Small intestine (tissue), 7 donors: ENCODE results near the gene MDM2. TPM values are rescaled to one million over a fixed set of nuclear protein-coding genes. Genes with fewer than 3 reads are reported as not detected.

ENCODE experiments used
- DNase-seq, 2 donors: peaks; one replicate each; pipeline versions ENCODE4 v3.0.0 to v3.0.0-alpha.2; 2013
- FAIRE-seq: peaks from 2 replicates; lab custom pipeline; 2012; peaks lifted over from hg19 to GRCh38; lab: Jason Lieb, UNC
- H3K27ac ChIP-seq, 3 donors: one replicate each; pipeline ENCODE4 v1.5.1; 2013; ENCODE audit warnings: low read length in 2 of 3, mild to moderate bottlenecking in 2 of 3, control low read depth in 1 of 3, inconsistent platforms in 1 of 3, low read depth in 1 of 3, moderate library complexity in 1 of 3
- H3K27me3 ChIP-seq, 3 donors: one replicate each; pipeline ENCODE4 v1.6.1; 2013; ENCODE audit warnings: low read length in 3 of 3, inconsistent platforms in 1 of 3; ENCODE audit not compliant: control insufficient read depth in 3 of 3, insufficient read depth in 3 of 3
- H3K36me3 ChIP-seq, 3 donors: one replicate each; pipeline ENCODE4 v1.6.1; 2013; ENCODE audit warnings: low read length in 3 of 3, inconsistent platforms in 1 of 3, low read depth in 1 of 3, mild to moderate bottlenecking in 1 of 3, moderate library complexity in 1 of 3; ENCODE audit not compliant: control insufficient read depth in 3 of 3, insufficient read depth in 2 of 3
- H3K4me1 ChIP-seq, 3 donors: one replicate each; pipeline ENCODE4 v1.6.1; 2013; ENCODE audit warnings: low read length in 2 of 3, inconsistent platforms in 1 of 3, low read depth in 1 of 3, mild to moderate bottlenecking in 1 of 3, moderate library complexity in 1 of 3; ENCODE audit not compliant: control insufficient read depth in 3 of 3, insufficient read depth in 2 of 3
- H3K4me3 ChIP-seq, 3 donors: one replicate each; pipeline ENCODE4 v1.5.1; 2013; ENCODE audit warnings: low read length in 3 of 3, control low read depth in 1 of 3, inconsistent platforms in 1 of 3, low read depth in 1 of 3, mild to moderate bottlenecking in 1 of 3, moderate library complexity in 1 of 3
- H3K9me3 ChIP-seq, 2 donors: one replicate each; pipeline ENCODE4 v1.6.1; 2013; ENCODE audit warnings: low read depth in 1 of 2, low read length in 1 of 2; ENCODE audit not compliant: control insufficient read depth in 2 of 2, insufficient read depth in 1 of 2
- WGBS, 3 donors: extraction: QIAGEN DNeasy Blood & Tissue Kit; methylation state at CpG; one replicate each; pipeline ENCODE4 v1.1.7; 2013; 5-methylcytosine and 5-hydroxymethylcytosine counted together
- polyA plus RNA-seq, 4 donors: library from polyadenylated mRNA; stranded (reverse) in 3 of 4; unstranded in 1 of 4; fragments of 200-250 nt in 3 of 4; fragments of 120-200 nt in 1 of 4; gene quantifications; one replicate each; pipeline versions ENCODE4 v1.2.1 to v1.2.3, GENCODE V29; 2013
- donor health status: healthy with polysubstance abuse.
- donor health status: control.
- donor health status: control.
- donor health status: Bipolar disorder and iron deficiency.
- donor health status: healthy.

MDM2 gene
- polyA plus RNA-seq, 4 donors, result 20.8 to 44.1 (median 29.6) TPM

- no peak for FAIRE-seq
- peak in 1 of 2 donors; percentile 37 for DNase-seq
- Histone ChIP-seq H3K9me3 (no peaks in the 10 kb centered on the region), H3K4me3 (no peak overlapping the region), H3K27me3 (no peaks in the 10 kb centered on the region), H3K27ac (no peak overlapping the region), H3K4me1 (peaks cover 0 to 14% (median 5%) of the 10 kb centered on the region in 3 donors), H3K36me3 (no peaks in the 10 kb centered on the region)
- WGBS, 3 donors, result 84 to 87% (median 85%) methylated on average over 14 of the region's 14 CpGs
These were observed 18.7 kb upstream of the MDM2 start for GRCh38 chr12:68789144-68789878.

- Histone ChIP-seq H3K4me3 (no peak overlapping the region), H3K36me3 (no peaks in the 10 kb centered on the region), H3K27me3 (no peaks in the 10 kb centered on the region), H3K27ac (no peak overlapping the region), H3K4me1 (peaks cover 0 to 14% (median 5%) of the 10 kb centered on the region in 3 donors), H3K9me3 (no peaks in the 10 kb centered on the region)
- no peak for FAIRE-seq
- WGBS, 3 donors, result 91 to 95% (median 93%) methylated on average over 13 of the region's 13 CpGs
- DNase-seq, result no peak
These were observed 17.7 kb upstream of the MDM2 start for GRCh38 chr12:68790081-68790951.

- Histone ChIP-seq H3K27me3 (no peaks in the 10 kb centered on the region), H3K4me3 (no peak overlapping the region), H3K36me3 (no peaks in the 10 kb centered on the region), H3K4me1 (peaks cover 0 to 14% (median 5%) of the 10 kb centered on the region in 3 donors), H3K27ac (no peak overlapping the region), H3K9me3 (no peaks in the 10 kb centered on the region)
- FAIRE-seq (no peak), DNase-seq (no peak)
- WGBS, 3 donors, result 58 to 67% (median 63%) methylated on average over 3 of the region's 3 CpGs
These were observed 17.1 kb upstream of the MDM2 start for GRCh38 chr12:68790952-68791234.

DNA sequence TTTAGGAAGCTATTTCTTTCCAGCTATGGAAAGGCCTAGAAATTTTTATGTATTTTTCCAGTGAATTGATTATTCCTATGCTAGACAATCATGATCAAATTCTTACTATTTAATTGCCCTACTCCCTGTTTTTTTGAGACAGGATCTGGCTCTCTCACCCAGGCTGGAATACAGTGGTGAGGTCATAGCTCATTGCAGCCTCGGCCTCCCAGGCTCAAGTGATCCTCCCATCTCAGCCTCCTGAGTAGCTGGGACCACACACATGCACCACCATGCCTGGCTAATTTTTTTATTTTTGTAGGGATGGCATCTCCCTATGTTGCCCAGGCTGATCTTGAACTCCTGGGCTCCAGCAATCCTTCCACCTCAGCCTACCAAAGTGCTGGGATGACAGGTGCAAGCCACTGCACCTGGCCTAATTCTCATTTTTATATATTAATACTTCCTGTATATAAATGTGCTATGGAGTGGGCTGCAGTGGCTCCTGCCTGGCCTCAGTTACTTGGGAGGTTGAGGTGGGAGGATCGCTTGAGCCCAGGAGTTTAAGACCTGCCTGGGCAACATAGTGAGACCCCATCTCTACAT lies 16.0 kb upstream of the MDM2 start:
- 93 to 99% (median 95%) methylated on average over 2 of the region's 2 CpGs for WGBS, 3 donors
- DNase-seq (no peak), FAIRE-seq (no peak)
- no peaks in the 10 kb centered on the region for H3K9me3 ChIP-seq
- no peak overlapping the region for H3K27ac ChIP-seq
- no peaks in the 10 kb centered on the region for H3K27me3 ChIP-seq
- peaks cover 0 to 14% (median 5%) of the 10 kb centered on the region in 3 donors for H3K4me1 ChIP-seq
- H3K4me3 ChIP-seq, result no peak overlapping the region
- no peaks in the 10 kb centered on the region for H3K36me3 ChIP-seq

DNA sequence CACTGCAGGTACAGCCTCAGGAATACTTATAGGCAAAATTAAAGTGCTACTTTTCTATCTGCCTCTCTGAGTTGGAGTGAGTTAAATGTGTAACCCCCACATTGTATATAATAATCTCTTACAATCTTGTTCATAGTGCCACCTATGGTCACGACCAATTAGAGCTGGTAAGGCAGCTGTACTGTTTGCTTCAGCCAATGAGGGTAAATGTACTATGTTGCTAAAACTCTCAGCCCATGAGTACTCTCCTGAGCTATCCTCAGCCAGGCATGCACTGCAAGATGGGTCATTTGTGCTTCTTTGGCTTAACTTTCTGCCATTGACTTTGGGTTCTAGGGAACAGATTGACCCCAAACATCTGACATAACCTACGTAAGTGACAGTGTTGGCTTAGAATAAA lies 15.0 kb upstream of the MDM2 start:
- no peaks in the 10 kb centered on the region for H3K27me3 ChIP-seq
- no peak overlapping the region for H3K4me3 ChIP-seq
- H3K9me3 ChIP-seq, result no peaks in the 10 kb centered on the region
- WGBS, 3 donors, result 53 to 66% (median 59%) methylated on average over 2 of the region's 2 CpGs
- H3K27ac ChIP-seq, result no peak overlapping the region
- no peak for FAIRE-seq
- no peaks in the 10 kb centered on the region for H3K36me3 ChIP-seq
- DNase-seq, result peak; percentile 45 to 49
- H3K4me1 ChIP-seq, result peaks cover 0 to 11% (median 5%) of the 10 kb centered on the region in 3 donors

DNA sequence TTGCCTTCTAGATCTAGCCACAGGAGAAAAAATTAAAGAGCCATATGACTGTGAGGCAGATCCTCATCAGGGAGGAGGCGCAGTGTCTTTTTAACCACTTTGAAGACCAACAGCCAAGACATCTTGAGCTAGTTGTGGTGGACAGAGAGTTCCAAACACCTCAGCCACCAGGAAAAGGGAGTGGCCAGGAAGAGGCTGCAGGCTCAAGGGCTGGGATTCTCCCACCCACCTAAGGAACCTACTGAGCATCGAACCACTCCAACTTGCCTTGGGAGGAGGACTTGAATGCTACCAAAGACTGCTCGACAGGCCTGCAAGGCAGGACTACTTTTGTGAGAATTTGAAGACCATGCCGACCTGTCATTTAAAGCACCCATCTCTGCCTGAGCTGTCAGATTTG lies 14.5 kb upstream of the MDM2 start:
- H3K4me1 ChIP-seq, result peaks cover 0 to 9% (median 5%) of the 10 kb centered on the region in 3 donors
- H3K36me3 ChIP-seq, result no peaks in the 10 kb centered on the region
- no peaks in the 10 kb centered on the region for H3K27me3 ChIP-seq
- 94 to 100% (median 97%) methylated on average over 4 of the region's 4 CpGs for WGBS, 3 donors
- DNase-seq (no peak), FAIRE-seq (no peak)
- no peaks in the 10 kb centered on the region for H3K9me3 ChIP-seq
- no peak overlapping the region for H3K4me3 ChIP-seq
- H3K27ac ChIP-seq, result no peak overlapping the region

DNA sequence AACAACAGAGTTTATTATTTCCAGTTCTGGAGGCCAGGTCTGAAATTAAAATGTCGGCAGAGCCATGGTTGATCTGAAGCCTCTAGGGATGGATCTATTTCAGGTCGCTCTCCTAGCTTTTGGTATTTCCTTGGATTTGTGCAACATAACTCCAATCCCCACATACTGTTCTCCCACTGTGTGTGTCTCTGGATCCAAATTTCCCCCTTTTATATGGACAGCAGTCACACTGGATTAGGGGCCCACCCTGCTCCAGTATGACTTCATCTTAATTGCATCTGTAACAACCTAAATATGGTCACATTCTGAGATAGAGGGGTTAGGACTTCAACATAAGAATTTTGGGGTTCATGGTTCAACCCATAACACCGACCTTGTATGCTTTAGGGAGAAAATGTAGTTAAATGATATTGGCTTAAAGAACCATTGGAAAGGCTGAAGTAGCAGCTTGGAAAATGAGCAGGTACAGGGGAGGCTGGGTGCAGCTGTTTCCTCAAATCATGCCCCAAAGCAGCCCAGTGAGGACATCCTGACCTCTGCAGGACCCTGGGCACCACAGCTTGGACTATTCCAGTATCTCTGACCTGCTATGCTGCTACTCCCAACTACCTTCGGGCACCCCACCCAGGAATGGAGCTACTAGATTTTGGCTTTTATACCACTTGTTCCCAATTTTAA lies 13.9 kb upstream of the MDM2 start:
- no peak for FAIRE-seq
- WGBS, 3 donors, result 91 to 93% (median 93%) methylated on average over 4 of the region's 4 CpGs

GRCh38 chr12:68794653-68795251 lies 13.2 kb upstream of the MDM2 start:
- Histone ChIP-seq H3K4me1 (no peaks in the 10 kb centered on the region), H3K27me3 (no peaks in the 10 kb centered on the region), H3K36me3 (no peaks in the 10 kb centered on the region), H3K9me3 (no peaks in the 10 kb centered on the region), H3K27ac (no peak overlapping the region), H3K4me3 (no peak overlapping the region)
- DNase-seq (no peak), FAIRE-seq (no peak)
- 94 to 97% (median 97%) methylated on average over 3 of the region's 3 CpGs for WGBS, 3 donors

More for the DNA sequence above, 13.9 kb upstream of the MDM2 start:
- H3K27ac ChIP-seq, result no peak overlapping the region
- H3K4me3 ChIP-seq, result no peak overlapping the region
- no peak for DNase-seq
- no peaks in the 10 kb centered on the region for H3K9me3 ChIP-seq
- peaks cover 0 to 3% (median 1%) of the 10 kb centered on the region in 3 donors for H3K4me1 ChIP-seq
- H3K36me3 ChIP-seq, result no peaks in the 10 kb centered on the region
- H3K27me3 ChIP-seq, result no peaks in the 10 kb centered on the region
